Large intestine (tissue), 3 donors: ENCODE data around the gene SERHL2. TPM values are rescaled to one million over a fixed set of nuclear protein-coding genes. Genes with fewer than 3 reads are reported as not detected.
"Not testable (repeated sequence)": the region's sequence is repeated elsewhere in the genome, so short reads cannot be mapped to it uniquely, and the experiment has no call there.

ENCODE experiments used
- DNase-seq, 2 donors: peaks; one replicate each; pipeline versions ENCODE4 v3.0.0 to v3.0.0-alpha.2; 2013
- H3K27ac ChIP-seq: one replicate; pipeline ENCODE4 v1.5.1; 2013; ENCODE audit warnings: low read length
- H3K27me3 ChIP-seq: 2 replicates; pipeline ENCODE4 v1.6.1; 2013; ENCODE audit warnings: low read length; ENCODE audit not compliant: control insufficient read depth, insufficient read depth
- H3K36me3 ChIP-seq: 2 replicates; pipeline ENCODE4 v1.6.1; 2013; ENCODE audit warnings: low read length; ENCODE audit not compliant: control insufficient read depth, insufficient read depth
- H3K4me1 ChIP-seq: one replicate; pipeline ENCODE4 v1.6.1; 2013; ENCODE audit warnings: low read length; ENCODE audit not compliant: control insufficient read depth, insufficient read depth
- H3K4me3 ChIP-seq: one replicate; pipeline ENCODE4 v1.5.1; 2013; ENCODE audit warnings: low read length
- H3K9me3 ChIP-seq: one replicate; pipeline ENCODE4 v1.6.1; 2013; ENCODE audit warnings: mild to moderate bottlenecking, low read depth, low read length, moderate library complexity; ENCODE audit not compliant: control insufficient read depth
- WGBS: methylation state at CpG from one replicate; pipeline ENCODE4 v1.1.5; 2013; ENCODE audit warnings: low lambda C conversion rate; ENCODE audit not compliant: insufficient coverage; 5-methylcytosine and 5-hydroxymethylcytosine counted together
- polyA plus RNA-seq: library from polyadenylated mRNA; unstranded; fragments of 120-200 nt; gene quantifications from one replicate; pipeline ENCODE4 v1.2.1, GENCODE V29; 2013

The SERHL2 gene
- polyA plus RNA-seq, 1 donor, result 2.9 TPM

- H3K27ac ChIP-seq, H3K9me3 ChIP-seq, H3K36me3 ChIP-seq, H3K27me3 ChIP-seq, H3K4me1 ChIP-seq, DNase-seq, H3K4me3 ChIP-seq: not testable (repeated sequence)
- no CpG with 5 or more reads among the region's 14 CpGs for WGBS
Observed at GRCh38 chr22:42535082-42535731, 18.5 kb upstream of the SERHL2 start.

- H3K9me3 ChIP-seq, result no peaks in the 10 kb centered on the region
- H3K4me1 ChIP-seq, result no peaks in the 10 kb centered on the region
- no peaks in the 10 kb centered on the region for H3K36me3 ChIP-seq
- H3K4me3 ChIP-seq, result no peak overlapping the region
- H3K27me3 ChIP-seq, result no peaks in the 10 kb centered on the region
- no peak overlapping the region for H3K27ac ChIP-seq
- peak in 1 of 2 donors; percentile 30 for DNase-seq
- no CpG with 5 or more reads among the region's 7 CpGs for WGBS
Observed at GRCh38 chr22:42536166-42536565, 17.6 kb upstream of the SERHL2 start.

GRCh38 chr22:42536634-42537033 is 17.1 kb upstream of the SERHL2 start:
- DNase-seq, H3K36me3 ChIP-seq, H3K9me3 ChIP-seq, H3K27me3 ChIP-seq, H3K4me1 ChIP-seq, H3K27ac ChIP-seq, H3K4me3 ChIP-seq: not testable (repeated sequence)
- no CpG with 5 or more reads among the region's 18 CpGs for WGBS

GRCh38 chr22:42537199-42537831 is 16.4 kb upstream of the SERHL2 start:
- not testable (repeated sequence) for H3K4me3 ChIP-seq, H3K27me3 ChIP-seq, H3K9me3 ChIP-seq, H3K4me1 ChIP-seq, DNase-seq, H3K36me3 ChIP-seq, H3K27ac ChIP-seq
- no CpG with 5 or more reads among the region's 14 CpGs for WGBS

GRCh38 chr22:42539236-42539771 is 14.5 kb upstream of the SERHL2 start:
- WGBS, result no CpG with 5 or more reads among the region's 11 CpGs
- not testable (repeated sequence) for H3K36me3 ChIP-seq, DNase-seq, H3K27ac ChIP-seq, H3K4me3 ChIP-seq, H3K4me1 ChIP-seq, H3K27me3 ChIP-seq, H3K9me3 ChIP-seq

- peaks cover 7% of the 10 kb centered on the region for H3K27me3 ChIP-seq
- H3K9me3 ChIP-seq, result no peaks in the 10 kb centered on the region
- H3K4me1 ChIP-seq, result no peaks in the 10 kb centered on the region
- H3K36me3 ChIP-seq, result no peaks in the 10 kb centered on the region
- DNase-seq, result peak in 1 of 2 donors; percentile 67
- WGBS, result 17% methylated on average over 1 of the region's 2 CpGs
- H3K27ac ChIP-seq, result no peak overlapping the region
- no peak overlapping the region for H3K4me3 ChIP-seq
Observed at GRCh38 chr22:42544686-42545085, 9.1 kb upstream of the SERHL2 start.

- Histone ChIP-seq H3K4me3 (no peak overlapping the region), H3K27me3 (peaks cover 7% of the 10 kb centered on the region), H3K9me3 (no peaks in the 10 kb centered on the region), H3K36me3 (no peaks in the 10 kb centered on the region), H3K4me1 (no peaks in the 10 kb centered on the region), H3K27ac (no peak overlapping the region)
- no peak for DNase-seq
- no CpG with 5 or more reads among the region's 9 CpGs for WGBS
Observed at GRCh38 chr22:42547562-42547961, 6.2 kb upstream of the SERHL2 start.

GRCh38 chr22:42548126-42548525 is 5.6 kb upstream of the SERHL2 start:
- not testable (repeated sequence) for H3K4me3 ChIP-seq, DNase-seq, H3K4me1 ChIP-seq, H3K36me3 ChIP-seq, H3K27me3 ChIP-seq, H3K27ac ChIP-seq, H3K9me3 ChIP-seq
- WGBS, result no CpG with 5 or more reads among the region's 6 CpGs

GRCh38 chr22:42548597-42549330 is 5.0 kb upstream of the SERHL2 start:
- 100% methylated on average over 1 of the region's 19 CpGs for WGBS
- Histone ChIP-seq H3K27ac (no peak overlapping the region), H3K4me1 (no peaks in the 10 kb centered on the region), H3K9me3 (no peaks in the 10 kb centered on the region), H3K4me3 (no peak overlapping the region), H3K36me3 (no peaks in the 10 kb centered on the region), H3K27me3 (peaks cover 7% of the 10 kb centered on the region)
- no peak for DNase-seq

- no peak overlapping the region for H3K4me3 ChIP-seq
- H3K9me3 ChIP-seq, result no peaks in the 10 kb centered on the region
- no peak overlapping the region for H3K27ac ChIP-seq
- WGBS, result 87% methylated on average over 2 of the region's 11 CpGs
- H3K4me1 ChIP-seq, result peaks cover 6% of the 10 kb centered on the region
- DNase-seq, result no peak
- no peaks in the 10 kb centered on the region for H3K36me3 ChIP-seq
- peaks cover 7% of the 10 kb centered on the region for H3K27me3 ChIP-seq
Observed at GRCh38 chr22:42549331-42550060, 4.3 kb upstream of the SERHL2 start.
